Measurements from ENCODE around the gene IGF2BP1.
"Not testable (repeated sequence)": the region's sequence is repeated elsewhere in the genome, so short reads cannot be mapped to it uniquely, and the experiment has no call there.

Gene IGF2BP1

GRCh38 chr17:49020609-49021008, 23.4 kb downstream of the IGF2BP1 start:
- DNase-seq (ENCODE audit: low read depth in 3 of 3) = no peak

GRCh38 chr17:49021095-49021767, 24.0 kb downstream of the IGF2BP1 start:
- DNase-seq (ENCODE audit: low read depth in 3 of 3) = no peak

GRCh38 chr17:49021768-49022103, 24.6 kb downstream of the IGF2BP1 start:
- no peak for DNase-seq (ENCODE audit: low read depth in 3 of 3)

- no peak for DNase-seq (ENCODE audit: low read depth in 3 of 3)
Measured at GRCh38 chr17:49022391-49022941, 25.3 kb downstream of the IGF2BP1 start.

- no peak for DNase-seq (ENCODE audit: low read depth in 3 of 3)
Measured at GRCh38 chr17:49024523-49024922, 27.3 kb downstream of the IGF2BP1 start.

GRCh38 chr17:49026447-49026846, 29.3 kb downstream of the IGF2BP1 start:
- not testable (repeated sequence) for DNase-seq (ENCODE audit: low read depth in 3 of 3)

- DNase-seq (ENCODE audit: low read depth in 3 of 3) = no peak
Measured at GRCh38 chr17:49028271-49028670, 31.1 kb downstream of the IGF2BP1 start.

- DNase-seq (ENCODE audit: low read depth in 3 of 3) = no peak
Measured at GRCh38 chr17:49029801-49030200, 32.6 kb downstream of the IGF2BP1 start.

GRCh38 chr17:49031965-49032928, 35.1 kb downstream of the IGF2BP1 start:
- peak in 1 of 3 experiments; percentile 9 for DNase-seq (ENCODE audit: low read depth in 3 of 3)

GRCh38 chr17:49035470-49036269, 38.5 kb downstream of the IGF2BP1 start:
- no peak for DNase-seq (ENCODE audit: low read depth in 3 of 3)

GRCh38 chr17:49036270-49036626, 39.1 kb downstream of the IGF2BP1 start:
- DNase-seq (ENCODE audit: low read depth in 3 of 3) = no peak

GRCh38 chr17:49038138-49038537, 41.0 kb downstream of the IGF2BP1 start:
- no peak for DNase-seq (ENCODE audit: low read depth in 3 of 3)

GRCh38 chr17:49038544-49038943, 41.4 kb downstream of the IGF2BP1 start:
- no peak for DNase-seq (ENCODE audit: low read depth in 3 of 3)

GRCh38 chr17:49039518-49039917, 42.3 kb downstream of the IGF2BP1 start:
- DNase-seq (ENCODE audit: low read depth in 3 of 3) = not testable (repeated sequence)

- DNase-seq (ENCODE audit: low read depth in 3 of 3) = no peak
Measured at GRCh38 chr17:49041527-49041926, 44.3 kb downstream of the IGF2BP1 start.

GRCh38 chr17:49045376-49045775, 48.2 kb downstream of the IGF2BP1 start:
- DNase-seq (ENCODE audit: low read depth in 3 of 3) = no peak

GRCh38 chr17:49046912-49047311, 49.7 kb downstream of the IGF2BP1 start:
- DNase-seq (ENCODE audit: low read depth in 3 of 3) = no peak

GRCh38 chr17:49049265-49049664, 52.1 kb downstream of the IGF2BP1 start:
- no peak for DNase-seq (ENCODE audit: low read depth in 3 of 3)

GRCh38 chr17:49050611-49051010, 53.4 kb downstream of the IGF2BP1 start:
- no peak for DNase-seq (ENCODE audit: low read depth in 3 of 3)

GRCh38 chr17:49051269-49051668, 54.1 kb downstream of the IGF2BP1 start:
- no peak for DNase-seq (ENCODE audit: low read depth in 3 of 3)

GRCh38 chr17:49053171-49053829, 56.1 kb downstream of the IGF2BP1 start:
- no peak for DNase-seq (ENCODE audit: low read depth in 3 of 3)

Data from stimulated activated CD4-positive, alpha-beta T cell treated with anti-CD3 and anti-CD28 coated beads, TNF-alpha, amount 100 ng/mL, for 4 hours (primary cell).